ENCODE measurements around the gene POLR2J.
"Not testable (repeated sequence)": the region's sequence is repeated elsewhere in the genome, so short reads cannot be mapped to it uniquely, and the experiment has no call there.

POLR2J gene

GRCh38 chr7:102510575-102510974 is 31.9 kb upstream of the POLR2J start:
- not testable (repeated sequence) for H3K27me3 ChIP-seq (ENCODE audit: control insufficient read depth, insufficient read depth, low read length); H3K9me3 ChIP-seq (ENCODE audit: control insufficient read depth, low read length); H3K4me3 ChIP-seq (ENCODE audit: low read length); H3K9ac ChIP-seq (ENCODE audit: low read length); H3K4me1 ChIP-seq (ENCODE audit: control insufficient read depth, insufficient read depth, low read length); H3K36me3 ChIP-seq (ENCODE audit: control insufficient read depth, insufficient read depth, low read length)

GRCh38 chr7:102507410-102508088 is 28.8 kb upstream of the POLR2J start:
- not testable (repeated sequence) for H3K36me3 ChIP-seq (ENCODE audit: control insufficient read depth, insufficient read depth, low read length); H3K27me3 ChIP-seq (ENCODE audit: control insufficient read depth, insufficient read depth, low read length); H3K4me3 ChIP-seq (ENCODE audit: low read length); H3K9me3 ChIP-seq (ENCODE audit: control insufficient read depth, low read length); H3K9ac ChIP-seq (ENCODE audit: low read length); H3K4me1 ChIP-seq (ENCODE audit: control insufficient read depth, insufficient read depth, low read length)

- H3K27me3 ChIP-seq (ENCODE audit: control insufficient read depth, insufficient read depth, low read length); H3K36me3 ChIP-seq (ENCODE audit: control insufficient read depth, insufficient read depth, low read length); H3K4me1 ChIP-seq (ENCODE audit: control insufficient read depth, insufficient read depth, low read length); H3K4me3 ChIP-seq (ENCODE audit: low read length); H3K9ac ChIP-seq (ENCODE audit: low read length); H3K9me3 ChIP-seq (ENCODE audit: control insufficient read depth, low read length): not testable (repeated sequence)
Measured at GRCh38 chr7:102505298-102506185, 26.8 kb upstream of the POLR2J start.

- not testable (repeated sequence) for H3K36me3 ChIP-seq (ENCODE audit: control insufficient read depth, insufficient read depth, low read length); H3K4me1 ChIP-seq (ENCODE audit: control insufficient read depth, insufficient read depth, low read length); H3K4me3 ChIP-seq (ENCODE audit: low read length); H3K9me3 ChIP-seq (ENCODE audit: control insufficient read depth, low read length); H3K9ac ChIP-seq (ENCODE audit: low read length); H3K27me3 ChIP-seq (ENCODE audit: control insufficient read depth, insufficient read depth, low read length)
Measured at GRCh38 chr7:102503141-102503540, 24.4 kb upstream of the POLR2J start.

GRCh38 chr7:102498321-102498720 is 19.6 kb upstream of the POLR2J start:
- not testable (repeated sequence) for H3K9ac ChIP-seq (ENCODE audit: low read length); H3K9me3 ChIP-seq (ENCODE audit: control insufficient read depth, low read length); H3K36me3 ChIP-seq (ENCODE audit: control insufficient read depth, insufficient read depth, low read length); H3K4me3 ChIP-seq (ENCODE audit: low read length); H3K4me1 ChIP-seq (ENCODE audit: control insufficient read depth, insufficient read depth, low read length); H3K27me3 ChIP-seq (ENCODE audit: control insufficient read depth, insufficient read depth, low read length)

GRCh38 chr7:102497308-102497707 is 18.6 kb upstream of the POLR2J start:
- not testable (repeated sequence) for H3K36me3 ChIP-seq (ENCODE audit: control insufficient read depth, insufficient read depth, low read length); H3K4me1 ChIP-seq (ENCODE audit: control insufficient read depth, insufficient read depth, low read length); H3K27me3 ChIP-seq (ENCODE audit: control insufficient read depth, insufficient read depth, low read length); H3K9me3 ChIP-seq (ENCODE audit: control insufficient read depth, low read length); H3K9ac ChIP-seq (ENCODE audit: low read length); H3K4me3 ChIP-seq (ENCODE audit: low read length)

- H3K9ac ChIP-seq (ENCODE audit: low read length); H3K27me3 ChIP-seq (ENCODE audit: control insufficient read depth, insufficient read depth, low read length); H3K36me3 ChIP-seq (ENCODE audit: control insufficient read depth, insufficient read depth, low read length); H3K9me3 ChIP-seq (ENCODE audit: control insufficient read depth, low read length); H3K4me1 ChIP-seq (ENCODE audit: control insufficient read depth, insufficient read depth, low read length); H3K4me3 ChIP-seq (ENCODE audit: low read length): not testable (repeated sequence)
Measured at GRCh38 chr7:102496861-102497260, 18.1 kb upstream of the POLR2J start.

GRCh38 chr7:102494473-102495149 is 15.9 kb upstream of the POLR2J start:
- H3K9me3 ChIP-seq (ENCODE audit: control insufficient read depth, low read length); H3K9ac ChIP-seq (ENCODE audit: low read length); H3K27me3 ChIP-seq (ENCODE audit: control insufficient read depth, insufficient read depth, low read length); H3K36me3 ChIP-seq (ENCODE audit: control insufficient read depth, insufficient read depth, low read length); H3K4me1 ChIP-seq (ENCODE audit: control insufficient read depth, insufficient read depth, low read length); H3K4me3 ChIP-seq (ENCODE audit: low read length): not testable (repeated sequence)

GRCh38 chr7:102494026-102494425 is 15.3 kb upstream of the POLR2J start:
- H3K4me3 ChIP-seq (ENCODE audit: low read length); H3K36me3 ChIP-seq (ENCODE audit: control insufficient read depth, insufficient read depth, low read length); H3K27me3 ChIP-seq (ENCODE audit: control insufficient read depth, insufficient read depth, low read length); H3K9me3 ChIP-seq (ENCODE audit: control insufficient read depth, low read length); H3K9ac ChIP-seq (ENCODE audit: low read length); H3K4me1 ChIP-seq (ENCODE audit: control insufficient read depth, insufficient read depth, low read length): not testable (repeated sequence)

GRCh38 chr7:102493220-102493935 is 14.7 kb upstream of the POLR2J start:
- H3K4me1 ChIP-seq (ENCODE audit: control insufficient read depth, insufficient read depth, low read length); H3K9ac ChIP-seq (ENCODE audit: low read length); H3K27me3 ChIP-seq (ENCODE audit: control insufficient read depth, insufficient read depth, low read length); H3K9me3 ChIP-seq (ENCODE audit: control insufficient read depth, low read length); H3K36me3 ChIP-seq (ENCODE audit: control insufficient read depth, insufficient read depth, low read length); H3K4me3 ChIP-seq (ENCODE audit: low read length): not testable (repeated sequence)

- H3K9me3 ChIP-seq (ENCODE audit: control insufficient read depth, low read length); H3K27me3 ChIP-seq (ENCODE audit: control insufficient read depth, insufficient read depth, low read length); H3K4me3 ChIP-seq (ENCODE audit: low read length); H3K9ac ChIP-seq (ENCODE audit: low read length); H3K4me1 ChIP-seq (ENCODE audit: control insufficient read depth, insufficient read depth, low read length); H3K36me3 ChIP-seq (ENCODE audit: control insufficient read depth, insufficient read depth, low read length): not testable (repeated sequence)
Measured at GRCh38 chr7:102490529-102491075, 11.9 kb upstream of the POLR2J start.

- not testable (repeated sequence) for H3K36me3 ChIP-seq (ENCODE audit: control insufficient read depth, insufficient read depth, low read length); H3K9me3 ChIP-seq (ENCODE audit: control insufficient read depth, low read length); H3K4me1 ChIP-seq (ENCODE audit: control insufficient read depth, insufficient read depth, low read length); H3K27me3 ChIP-seq (ENCODE audit: control insufficient read depth, insufficient read depth, low read length); H3K9ac ChIP-seq (ENCODE audit: low read length); H3K4me3 ChIP-seq (ENCODE audit: low read length)
Measured at GRCh38 chr7:102484317-102484716, 5.6 kb upstream of the POLR2J start.

Measured in mucosa of stomach (tissue), 1 donor.